Epidermal melanocyte (primary cell): ENCODE results near the gene TMEM109.

Source experiments
- DNase-seq: peaks from one replicate; pipeline ENCODE4 v3.0.0; 2011; ENCODE audit warnings: low spot score; ENCODE audit not compliant: insufficient read length

TMEM109 gene

GRCh38 chr11:60964801-60965200 is 50.8 kb downstream of the TMEM109 start:
- no peak for DNase-seq

- DNase-seq: no peak
Measured at GRCh38 chr11:60966890-60967289, 52.9 kb downstream of the TMEM109 start.

- DNase-seq: no peak
Measured at GRCh38 chr11:60968223-60968622, 54.3 kb downstream of the TMEM109 start.

- no peak for DNase-seq
Measured at GRCh38 chr11:60970369-60970774, 56.4 kb downstream of the TMEM109 start.

- no peak for DNase-seq
Measured at GRCh38 chr11:60970890-60971289, 56.9 kb downstream of the TMEM109 start.

GRCh38 chr11:60971520-60971919 is 57.6 kb downstream of the TMEM109 start, which contains the start of gene CD6:
Gene CD6 (plus strand): TSS chr11:60971680. CDS start chr11:60971866, 186 bp downstream.
- DNase-seq: no peak

- no peak for DNase-seq
Measured at GRCh38 chr11:60972182-60973030, 58.4 kb downstream of the TMEM109 start.
